DND-41 (cell line): ENCODE results near the gene SOWAHA.

ENCODE experiments used
- ATAC-seq: fragments of 200-7000 bp; cut with Tn5 transposase; 3 replicates; pipeline ENCODE4 v1.9.1; 2021; ENCODE audit warnings: low read depth; ENCODE audit not compliant: insufficient read depth
- DNase-seq: peaks from one replicate; pipeline ENCODE4 v3.0.0-alpha.2; 2020
- H2AFZ ChIP-seq: 2 replicates; pipeline ENCODE4 v1.6.0; 2012; ENCODE audit warnings: low read depth, low read length
- H3K27ac ChIP-seq: 2 replicates; pipeline ENCODE4 v1.5.1; 2012; ENCODE audit warnings: low read length, inconsistent platforms
- H3K27me3 ChIP-seq: fragments of 200-600 bp; sonication (generic); 2 replicates; pipeline ENCODE4 v1.6.0; 2012; ENCODE audit warnings: low read length, mild to moderate bottlenecking, inconsistent platforms; ENCODE audit not compliant: insufficient read depth, poor library complexity
- H3K36me3 ChIP-seq: 2 replicates; pipeline ENCODE4 v1.5.1; 2012; ENCODE audit warnings: low read length, inconsistent platforms; ENCODE audit not compliant: insufficient read depth
- H3K4me1 ChIP-seq: 2 replicates; pipeline ENCODE4 v1.5.1; 2012; ENCODE audit warnings: mild to moderate bottlenecking, low read length; ENCODE audit not compliant: insufficient read depth
- H3K4me2 ChIP-seq: 2 replicates; pipeline ENCODE4 v1.6.0; 2012; ENCODE audit warnings: mild to moderate bottlenecking, moderate library complexity, low read length, inconsistent platforms; ENCODE audit not compliant: insufficient read depth
- H3K4me3 ChIP-seq, 2 experiments: fragments of 200-600 bp in 1 of 2; shearing (Covaris generic) in 1 of 2; 2 replicates each; pipeline ENCODE4 v1.5.1; 2012 to 2016; ENCODE audit warnings: inconsistent platforms in 2 of 2, low read length in 2 of 2, mild to moderate bottlenecking in 2 of 2, low read depth in 1 of 2, moderate library complexity in 1 of 2
- H3K79me2 ChIP-seq: 2 replicates; pipeline ENCODE4 v1.6.0; 2012; ENCODE audit warnings: low read length, inconsistent platforms; ENCODE audit not compliant: insufficient read depth
- H3K9ac ChIP-seq: 2 replicates; pipeline ENCODE4 v1.6.0; 2012; ENCODE audit warnings: low read depth, mild to moderate bottlenecking, inconsistent platforms, low read length, moderate library complexity
- H3K9me3 ChIP-seq: 2 replicates; pipeline ENCODE4 v1.5.1; 2012; ENCODE audit warnings: low read length, moderate library complexity, mild to moderate bottlenecking, inconsistent platforms; ENCODE audit not compliant: insufficient read depth, severe bottlenecking
- H4K20me1 ChIP-seq: 2 replicates; pipeline ENCODE4 v1.6.0; 2012; ENCODE audit warnings: low read length; ENCODE audit not compliant: insufficient read depth
- EZH2 ChIP-seq: IDR thresholded peaks from 3 replicates; pipeline ENCODE4 v1.6.1; 2012; ENCODE audit warnings: borderline replicate concordance, low read depth, mild to moderate bottlenecking, moderate library complexity, low read length, inconsistent platforms; ENCODE audit not compliant: severe bottlenecking
- TF ChIP-seq, protein P1 (sequence below): IDR thresholded peaks from 2 replicates; pipeline ENCODE4 v1.5.1; 2012; ENCODE audit warnings: borderline replicate concordance, low read length, moderate library complexity, mild to moderate bottlenecking; ENCODE audit not compliant: poor library complexity, severe bottlenecking; ENCODE audit errors: extremely low read depth

Gene SOWAHA

DNA sequence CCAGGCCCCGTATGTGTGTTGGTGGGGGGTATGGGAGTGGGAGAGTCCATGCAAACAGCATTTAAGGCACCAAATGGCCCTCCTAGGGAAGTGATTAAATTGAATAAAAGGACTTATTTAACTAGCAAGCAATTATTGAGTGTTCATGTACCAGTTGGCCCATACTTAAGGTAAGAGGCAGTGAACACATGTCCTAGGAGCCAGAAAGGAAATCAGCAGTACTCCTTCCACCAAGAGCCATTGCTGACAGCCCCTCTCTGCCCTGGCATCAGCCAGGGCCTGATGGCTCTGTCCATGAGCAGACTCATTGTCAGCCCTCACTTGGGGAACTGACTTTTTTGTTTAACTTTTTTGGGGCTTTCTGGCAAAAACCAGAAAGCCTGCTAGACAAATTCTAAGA, 27.8 kb downstream of the SOWAHA start:
- Histone ChIP-seq H3K27ac (no peak overlapping the region), H2AFZ (no peak overlapping the region), H3K79me2 (no peaks in the 10 kb centered on the region), H3K27me3 (no peaks in the 10 kb centered on the region), H3K36me3 (no peaks in the 10 kb centered on the region), H4K20me1 (no peaks in the 10 kb centered on the region), H3K9me3 (no peaks in the 10 kb centered on the region), H3K4me3 (no peak overlapping the region), H3K9ac (no peak overlapping the region), H3K4me1 (no peaks in the 10 kb centered on the region), H3K4me2 (no peak overlapping the region)
- ATAC-seq (no peak), DNase-seq (no peak)
- TF ChIP-seq, protein P1, sequence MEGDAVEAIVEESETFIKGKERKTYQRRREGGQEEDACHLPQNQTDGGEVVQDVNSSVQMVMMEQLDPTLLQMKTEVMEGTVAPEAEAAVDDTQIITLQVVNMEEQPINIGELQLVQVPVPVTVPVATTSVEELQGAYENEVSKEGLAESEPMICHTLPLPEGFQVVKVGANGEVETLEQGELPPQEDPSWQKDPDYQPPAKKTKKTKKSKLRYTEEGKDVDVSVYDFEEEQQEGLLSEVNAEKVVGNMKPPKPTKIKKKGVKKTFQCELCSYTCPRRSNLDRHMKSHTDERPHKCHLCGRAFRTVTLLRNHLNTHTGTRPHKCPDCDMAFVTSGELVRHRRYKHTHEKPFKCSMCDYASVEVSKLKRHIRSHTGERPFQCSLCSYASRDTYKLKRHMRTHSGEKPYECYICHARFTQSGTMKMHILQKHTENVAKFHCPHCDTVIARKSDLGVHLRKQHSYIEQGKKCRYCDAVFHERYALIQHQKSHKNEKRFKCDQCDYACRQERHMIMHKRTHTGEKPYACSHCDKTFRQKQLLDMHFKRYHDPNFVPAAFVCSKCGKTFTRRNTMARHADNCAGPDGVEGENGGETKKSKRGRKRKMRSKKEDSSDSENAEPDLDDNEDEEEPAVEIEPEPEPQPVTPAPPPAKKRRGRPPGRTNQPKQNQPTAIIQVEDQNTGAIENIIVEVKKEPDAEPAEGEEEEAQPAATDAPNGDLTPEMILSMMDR = no peak
- TF ChIP-seq EZH2 = no peak

DNA sequence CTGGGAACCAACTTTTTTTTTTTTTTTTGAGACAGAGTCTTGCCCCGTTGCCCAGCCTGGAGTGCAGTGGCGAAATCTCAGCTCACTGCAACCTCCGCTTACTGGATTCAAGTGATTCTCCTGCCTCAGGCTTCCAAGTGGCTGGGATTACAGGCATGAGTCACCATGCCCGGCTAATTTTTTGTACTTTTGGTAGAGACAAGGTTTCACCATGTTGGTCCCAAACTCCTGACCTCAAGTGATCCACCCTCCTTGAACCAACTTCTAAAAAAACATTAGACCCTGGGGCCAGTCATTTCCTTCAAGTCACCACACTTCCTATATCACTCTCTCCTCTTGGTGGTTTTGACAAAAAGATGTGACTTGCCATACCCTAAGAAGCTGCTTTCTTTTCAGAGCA, 28.2 kb downstream of the SOWAHA start:
- DNase-seq = no peak
- no peaks in the 10 kb centered on the region for H3K36me3 ChIP-seq
- no peaks in the 10 kb centered on the region for H3K79me2 ChIP-seq
- H3K4me2 ChIP-seq = no peak overlapping the region
- no peaks in the 10 kb centered on the region for H4K20me1 ChIP-seq
- no peak for ATAC-seq
- no peak overlapping the region for H3K27ac ChIP-seq
- TF ChIP-seq, protein P1 = no peak
- TF ChIP-seq EZH2 = no peak
- H2AFZ ChIP-seq = no peak overlapping the region
- no peak overlapping the region for H3K4me3 ChIP-seq
- H3K27me3 ChIP-seq = no peaks in the 10 kb centered on the region
- no peak overlapping the region for H3K9ac ChIP-seq
- H3K4me1 ChIP-seq = no peaks in the 10 kb centered on the region
- H3K9me3 ChIP-seq = no peaks in the 10 kb centered on the region

DNA sequence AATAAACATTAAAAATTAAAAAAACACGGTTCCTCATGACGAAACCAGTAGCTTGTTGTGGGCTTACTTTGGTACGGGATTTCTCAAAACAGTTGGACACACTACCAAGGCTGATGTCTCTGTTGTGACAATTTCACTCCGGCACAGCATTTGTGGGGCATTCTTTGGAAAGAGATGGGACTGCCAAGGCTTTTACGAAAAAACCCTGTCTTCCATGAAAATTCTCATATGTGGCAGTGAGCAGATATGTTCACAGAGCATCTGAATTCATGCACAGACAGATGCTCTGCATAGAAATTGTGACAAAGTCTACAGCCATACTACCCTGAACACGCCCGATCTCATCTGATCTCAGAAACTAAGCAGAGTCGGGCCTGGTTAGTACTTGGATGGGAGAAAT, 35.2 kb downstream of the SOWAHA start:
- no peak overlapping the region for H2AFZ ChIP-seq
- TF ChIP-seq, protein P1 = no peak
- TF ChIP-seq EZH2 = no peak
- H4K20me1 ChIP-seq = no peaks in the 10 kb centered on the region
- H3K4me1 ChIP-seq = no peaks in the 10 kb centered on the region
- ATAC-seq (no peak), DNase-seq (no peak)
- no peaks in the 10 kb centered on the region for H3K79me2 ChIP-seq
- no peaks in the 10 kb centered on the region for H3K36me3 ChIP-seq
- no peaks in the 10 kb centered on the region for H3K27me3 ChIP-seq
- H3K27ac ChIP-seq = no peak overlapping the region
- no peak overlapping the region for H3K4me3 ChIP-seq
- no peak overlapping the region for H3K9ac ChIP-seq
- no peaks in the 10 kb centered on the region for H3K9me3 ChIP-seq
- H3K4me2 ChIP-seq = no peak overlapping the region

DNA sequence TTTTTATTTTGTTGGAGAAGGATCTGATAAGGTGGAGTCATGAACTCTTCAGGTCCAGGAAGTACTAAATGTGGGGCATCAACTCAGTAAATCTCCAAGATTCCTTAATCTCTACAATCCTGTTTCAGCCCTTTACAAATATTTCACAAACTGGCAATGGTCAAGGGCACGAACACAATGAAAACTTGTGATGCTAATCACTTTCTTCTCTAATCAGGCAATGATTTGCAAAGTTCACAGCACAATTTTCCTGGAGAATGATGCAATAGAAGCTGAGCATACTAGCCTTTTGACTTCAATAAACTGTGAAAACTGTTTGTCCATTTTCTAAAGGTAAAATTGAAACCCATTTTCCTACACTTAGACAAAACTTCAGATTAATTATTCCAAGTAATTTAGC, 36.2 kb downstream of the SOWAHA start:
- ATAC-seq (no peak), DNase-seq (no peak)
- Histone ChIP-seq H2AFZ (no peak overlapping the region), H3K4me3 (no peak overlapping the region), H3K36me3 (no peaks in the 10 kb centered on the region), H3K9ac (no peak overlapping the region), H3K4me2 (no peak overlapping the region), H3K27me3 (no peaks in the 10 kb centered on the region), H3K4me1 (peaks cover 6% of the 10 kb centered on the region), H3K27ac (no peak overlapping the region), H3K79me2 (no peaks in the 10 kb centered on the region), H3K9me3 (no peaks in the 10 kb centered on the region), H4K20me1 (no peaks in the 10 kb centered on the region)
- TF ChIP-seq, protein P1 = no peak
- no peak for TF ChIP-seq EZH2
